Measurements from ENCODE around the gene EMC9.

DNA sequence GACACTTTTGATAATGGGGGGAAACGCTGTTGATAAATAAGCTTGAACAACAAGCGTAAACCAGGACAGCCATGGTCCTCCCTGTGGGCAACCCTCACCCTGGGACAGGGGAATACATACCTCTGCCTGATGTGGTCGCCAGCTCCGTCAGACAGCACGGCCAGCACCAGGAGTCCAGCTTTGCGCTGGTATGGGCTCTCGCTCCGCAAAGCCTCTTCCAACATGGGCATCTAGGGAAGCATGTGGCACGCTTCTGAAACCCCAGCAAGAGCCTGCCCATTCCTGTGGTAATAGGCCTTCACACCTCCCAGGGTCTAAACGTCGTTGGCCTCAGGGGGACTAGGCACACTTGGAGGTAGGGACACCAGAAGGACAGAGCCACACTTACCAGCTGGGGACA, 44.4 kb upstream of the EMC9 start:
- TF ChIP-seq CTCF (IDR thresholded peaks at IDR 0.05) (no peak), POLR2A (IDR thresholded peaks at IDR 0.05) (no peak)

All from thyroid gland (tissue), 4 donors.